ENCODE measurements around the gene GATA3. TPM values are rescaled to one million over a fixed set of nuclear protein-coding genes. Genes with fewer than 3 reads are reported as not detected.

GATA3 gene
- total and polyA plus RNA-seq, 5 donors, result 0.76 to 1.7 (median 1.0) TPM

DNA sequence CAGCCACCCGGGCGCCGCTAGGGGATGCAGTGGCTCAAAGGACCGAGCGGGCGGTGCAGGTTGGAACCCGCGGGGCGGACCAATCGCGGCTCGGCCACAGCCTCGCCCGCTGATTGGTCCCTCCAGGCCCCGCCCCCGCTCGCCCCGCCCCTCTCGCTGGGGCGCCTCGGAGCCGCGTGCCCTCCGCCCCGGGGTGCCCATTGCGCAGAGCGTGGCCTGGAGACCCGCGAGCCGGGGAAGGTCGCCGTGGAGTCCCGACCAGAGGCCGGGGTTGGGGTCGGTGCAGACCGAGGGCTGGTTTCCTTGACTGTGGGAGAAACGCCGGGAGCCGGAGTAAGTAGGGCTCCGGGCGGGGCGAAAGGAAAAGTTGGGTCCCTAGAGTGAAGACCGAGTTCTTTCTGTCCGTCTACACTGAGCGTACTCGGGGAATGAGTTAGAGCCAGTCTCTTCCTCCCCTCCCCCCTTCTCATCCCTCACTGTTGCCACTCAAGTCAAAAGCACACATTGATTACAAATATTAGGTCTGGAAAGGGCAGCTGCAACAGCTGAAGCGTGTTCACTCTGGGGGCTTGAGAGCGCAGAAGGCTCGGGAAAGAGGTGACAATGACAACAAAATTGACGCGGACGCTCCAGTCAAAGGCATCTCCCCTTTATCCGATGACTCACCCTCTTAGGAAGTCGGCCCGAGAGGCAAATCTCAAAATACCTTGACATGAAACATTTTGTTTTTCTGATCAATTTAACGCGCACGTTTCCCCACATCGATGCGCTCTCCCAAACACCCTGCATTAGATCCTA is 843 bp upstream of the GATA3 start:
- H3K27ac ChIP-seq (ENCODE audit: low read length), result peak overlapping the region; percentile 41
- ATAC-seq (peak; percentile 91 to 94), DNase-seq (peak; percentile 89 to 94 (median 94))
- intact Hi-C loops (cut with DNase I), result no loop called here
- WGBS, result under 1% methylated on average over 60 of the region's 60 CpGs
- peak overlapping the region; percentile 83 for H3K4me3 ChIP-seq (ENCODE audit: low read length)
- H3K4me1 ChIP-seq (ENCODE audit: control insufficient read depth, insufficient read depth, low read length), result peaks cover 6% of the 10 kb centered on the region
- H3K27me3 ChIP-seq (ENCODE audit: control insufficient read depth, insufficient read depth), result no peaks in the 10 kb centered on the region
- H3K9me3 ChIP-seq (ENCODE audit: control insufficient read depth, low read length), result no peaks in the 10 kb centered on the region

DNA sequence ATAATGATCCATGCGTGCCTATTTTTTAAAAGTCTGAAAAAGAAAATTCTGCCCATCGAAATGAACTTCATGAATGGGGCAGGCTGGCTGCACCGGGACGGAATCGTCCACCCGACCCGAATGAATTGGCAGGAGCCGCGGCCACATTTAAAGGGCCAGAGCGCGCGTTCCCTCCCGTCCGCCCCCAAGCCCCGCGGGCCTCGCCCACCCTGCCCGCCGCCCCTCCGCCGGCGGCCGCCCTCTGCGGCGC is 319 bp upstream of the GATA3 start:
- peak in 1 of 3 donors; percentile 42 for DNase-seq
- peaks cover 6% of the 10 kb centered on the region for H3K4me1 ChIP-seq (ENCODE audit: control insufficient read depth, insufficient read depth, low read length)
- no peaks in the 10 kb centered on the region for H3K27me3 ChIP-seq (ENCODE audit: control insufficient read depth, insufficient read depth)
- no peak overlapping the region for H3K27ac ChIP-seq (ENCODE audit: low read length)
- WGBS, result under 1% methylated on average over 25 of the region's 25 CpGs
- H3K4me3 ChIP-seq (ENCODE audit: low read length), result peak overlapping the region; percentile 83
- H3K9me3 ChIP-seq (ENCODE audit: control insufficient read depth, low read length), result no peaks in the 10 kb centered on the region
- ATAC-seq, result peak; percentile 22 to 42
- intact Hi-C loops (cut with DNase I), result no loop called here

DNA sequence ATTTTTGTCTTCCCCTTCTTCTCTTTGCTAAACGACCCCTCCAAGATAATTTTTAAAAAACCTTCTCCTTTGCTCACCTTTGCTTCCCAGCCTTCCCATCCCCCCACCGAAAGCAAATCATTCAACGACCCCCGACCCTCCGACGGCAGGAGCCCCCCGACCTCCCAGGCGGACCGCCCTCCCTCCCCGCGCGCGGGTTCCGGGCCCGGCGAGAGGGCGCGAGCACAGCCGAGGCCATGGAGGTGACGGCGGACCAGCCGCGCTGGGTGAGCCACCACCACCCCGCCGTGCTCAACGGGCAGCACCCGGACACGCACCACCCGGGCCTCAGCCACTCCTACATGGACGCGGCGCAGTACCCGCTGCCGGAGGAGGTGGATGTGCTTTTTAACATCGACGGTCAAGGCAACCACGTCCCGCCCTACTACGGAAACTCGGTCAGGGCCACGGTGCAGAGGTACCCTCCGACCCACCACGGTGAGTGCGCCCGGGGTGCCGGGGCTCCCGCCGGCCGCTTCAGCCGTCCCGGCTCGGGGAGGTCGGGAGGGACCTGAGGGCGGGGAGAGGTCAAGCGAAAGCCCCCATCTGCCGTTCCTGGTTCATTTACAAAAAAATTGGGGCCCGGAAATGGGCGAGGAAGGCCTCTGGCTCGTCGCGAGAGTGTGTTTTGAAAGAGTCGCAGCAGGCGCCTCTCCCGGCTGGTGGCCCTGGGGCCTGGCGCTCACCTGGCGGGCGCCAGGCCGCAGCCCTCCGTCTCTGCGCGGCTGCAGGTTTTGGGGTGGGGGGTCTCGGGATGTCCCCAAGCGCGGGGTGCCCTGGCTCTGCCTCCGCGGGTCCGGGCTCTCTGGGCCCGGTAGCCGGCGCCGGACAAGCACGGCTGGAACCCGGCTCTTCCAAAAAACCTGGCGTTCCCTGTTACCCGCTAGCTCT is 1.2 kb downstream of the GATA3 start:
- DNase-seq (peak in 2 of 3 donors; percentile 61 to 69), ATAC-seq (peak in 1 of 2 donors; percentile 18)
- H3K9me3 ChIP-seq (ENCODE audit: control insufficient read depth, low read length), result no peaks in the 10 kb centered on the region
- intact Hi-C loops (cut with DNase I), result no loop called here
- no peaks in the 10 kb centered on the region for H3K27me3 ChIP-seq (ENCODE audit: control insufficient read depth, insufficient read depth)
- peaks cover 4% of the 10 kb centered on the region for H3K4me1 ChIP-seq (ENCODE audit: control insufficient read depth, insufficient read depth, low read length)
- 21% methylated on average over 85 of the region's 85 CpGs for WGBS
- H3K27ac ChIP-seq (ENCODE audit: low read length), result peak overlapping the region; percentile 37
- peak overlapping the region; percentile 83 for H3K4me3 ChIP-seq (ENCODE audit: low read length)

DNA sequence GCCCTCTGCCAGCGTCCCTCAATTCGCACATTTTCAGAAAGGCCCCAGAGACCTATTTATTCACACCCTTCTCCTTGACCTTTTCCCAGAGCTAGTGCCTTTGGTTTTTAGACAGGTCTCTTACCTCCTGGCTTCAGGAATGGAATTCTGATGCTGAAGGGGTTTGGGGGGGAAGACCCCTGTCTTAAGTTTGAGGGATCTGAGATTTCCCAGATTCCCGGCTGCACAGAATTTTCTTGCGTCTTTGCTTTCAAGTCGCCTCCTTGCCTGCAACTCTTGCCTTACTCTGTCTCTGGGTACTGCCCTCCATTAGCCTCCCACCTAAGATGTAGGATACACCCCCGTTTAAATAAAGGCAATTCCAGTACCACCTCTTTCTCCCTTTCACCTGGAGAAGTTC is 1.9 kb downstream of the GATA3 start:
- WGBS, result 49% methylated on average over 6 of the region's 6 CpGs
- no peak for ATAC-seq
- intact Hi-C loops (cut with DNase I), result no loop called here
- DNase-seq, result no peak
- H3K27me3 ChIP-seq (ENCODE audit: control insufficient read depth, insufficient read depth), result no peaks in the 10 kb centered on the region
- peak overlapping the region; percentile 83 for H3K4me3 ChIP-seq (ENCODE audit: low read length)
- peaks cover under 1% of the 10 kb centered on the region for H3K4me1 ChIP-seq (ENCODE audit: control insufficient read depth, insufficient read depth, low read length)
- no peak overlapping the region for H3K27ac ChIP-seq (ENCODE audit: low read length)
- no peaks in the 10 kb centered on the region for H3K9me3 ChIP-seq (ENCODE audit: control insufficient read depth, low read length)

DNA sequence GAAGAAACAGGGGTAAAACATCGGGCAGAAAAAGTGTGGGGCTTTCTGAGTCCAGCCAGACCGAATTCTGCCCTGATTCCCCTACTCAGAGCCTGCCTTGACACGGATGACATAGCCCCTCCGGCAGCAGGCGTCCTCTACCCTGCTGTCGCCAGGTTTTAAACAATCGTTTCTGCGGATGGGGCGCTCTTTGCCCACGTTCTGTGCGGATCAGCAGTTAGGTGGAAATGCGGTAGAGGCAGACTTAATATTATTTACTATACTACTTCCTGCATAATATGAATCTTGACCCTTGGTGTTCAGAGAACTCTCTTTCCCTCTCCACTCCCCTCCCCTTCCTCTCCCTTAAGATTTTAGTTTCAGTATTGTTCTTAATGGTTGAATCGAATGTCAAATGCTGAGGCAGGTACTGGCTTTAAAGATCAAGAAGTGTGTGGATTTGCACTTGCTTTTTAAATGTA is 2.4 kb downstream of the GATA3 start:
- WGBS, result 51% methylated on average over 13 of the region's 13 CpGs
- DNase-seq (peak in 1 of 3 donors; percentile 52), ATAC-seq (no peak)
- intact Hi-C loops (cut with DNase I), result no loop called here
- Histone ChIP-seq H3K4me3 (ENCODE audit: low read length) (peak overlapping the region; percentile 83), H3K9me3 (ENCODE audit: control insufficient read depth, low read length) (no peaks in the 10 kb centered on the region), H3K4me1 (ENCODE audit: control insufficient read depth, insufficient read depth, low read length) (no peaks in the 10 kb centered on the region), H3K27me3 (ENCODE audit: control insufficient read depth, insufficient read depth) (no peaks in the 10 kb centered on the region), H3K27ac (ENCODE audit: low read length) (peak overlapping the region; percentile 47)

DNA sequence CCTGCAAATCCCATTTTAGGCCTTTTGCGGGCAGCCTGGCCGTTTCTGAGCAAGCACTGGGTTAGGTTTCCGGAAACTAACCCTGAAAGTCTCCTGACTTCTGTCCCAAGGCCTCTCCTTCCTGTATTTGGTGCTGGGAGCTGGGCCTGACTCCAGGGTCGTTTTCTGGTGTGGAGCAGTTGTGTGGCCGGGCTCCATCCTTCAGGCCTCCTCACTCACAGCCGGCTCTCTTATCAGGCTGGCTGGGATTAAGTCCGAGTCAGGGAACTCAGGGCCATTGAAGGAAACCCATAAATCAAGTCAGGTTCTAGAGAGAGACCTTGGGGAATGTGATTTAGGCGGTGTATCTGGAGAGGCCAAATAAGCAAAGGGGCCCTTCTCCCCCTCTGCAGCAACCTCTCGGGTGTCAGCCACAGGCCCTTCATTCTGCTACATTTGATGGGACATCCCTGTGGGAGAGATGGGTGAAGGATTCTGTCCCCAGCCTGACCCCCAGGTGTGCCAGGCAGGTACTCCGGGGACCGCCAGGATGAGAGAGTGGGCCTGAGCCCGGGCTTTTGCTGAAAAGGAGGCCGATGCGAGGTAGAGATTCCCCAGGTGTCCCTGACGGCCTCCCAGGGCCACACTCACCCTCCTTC is 3.3 kb downstream of the GATA3 start:
- 57% methylated on average over 15 of the region's 15 CpGs for WGBS
- peak overlapping the region; percentile 83 for H3K4me3 ChIP-seq (ENCODE audit: low read length)
- DNase-seq (peak in 1 of 3 donors; percentile 38), ATAC-seq (no peak)
- no peaks in the 10 kb centered on the region for H3K27me3 ChIP-seq (ENCODE audit: control insufficient read depth, insufficient read depth)
- H3K4me1 ChIP-seq (ENCODE audit: control insufficient read depth, insufficient read depth, low read length), result no peaks in the 10 kb centered on the region
- intact Hi-C loops (cut with DNase I), result no loop called here
- H3K9me3 ChIP-seq (ENCODE audit: control insufficient read depth, low read length), result no peaks in the 10 kb centered on the region
- H3K27ac ChIP-seq (ENCODE audit: low read length), result no peak overlapping the region

DNA sequence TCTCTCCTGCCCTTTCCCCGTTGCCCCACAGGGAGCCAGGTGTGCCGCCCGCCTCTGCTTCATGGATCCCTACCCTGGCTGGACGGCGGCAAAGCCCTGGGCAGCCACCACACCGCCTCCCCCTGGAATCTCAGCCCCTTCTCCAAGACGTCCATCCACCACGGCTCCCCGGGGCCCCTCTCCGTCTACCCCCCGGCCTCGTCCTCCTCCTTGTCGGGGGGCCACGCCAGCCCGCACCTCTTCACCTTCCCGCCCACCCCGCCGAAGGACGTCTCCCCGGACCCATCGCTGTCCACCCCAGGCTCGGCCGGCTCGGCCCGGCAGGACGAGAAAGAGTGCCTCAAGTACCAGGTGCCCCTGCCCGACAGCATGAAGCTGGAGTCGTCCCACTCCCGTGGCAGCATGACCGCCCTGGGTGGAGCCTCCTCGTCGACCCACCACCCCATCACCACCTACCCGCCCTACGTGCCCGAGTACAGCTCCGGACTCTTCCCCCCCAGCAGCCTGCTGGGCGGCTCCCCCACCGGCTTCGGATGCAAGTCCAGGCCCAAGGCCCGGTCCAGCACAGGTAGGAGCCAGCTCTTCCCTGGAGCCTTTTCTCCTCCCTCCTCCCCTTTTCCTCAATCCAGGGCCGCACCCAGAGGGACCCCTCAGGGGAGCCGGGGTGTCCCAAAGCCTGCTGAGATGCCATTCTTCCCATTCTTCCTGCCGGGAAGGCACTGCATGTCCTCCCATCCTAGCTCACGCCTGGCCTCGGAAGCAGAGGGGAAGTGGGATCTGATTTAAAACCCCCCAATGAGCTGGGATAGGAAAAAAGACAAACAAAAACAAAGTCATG is 4.0 kb downstream of the GATA3 start:
- no peaks in the 10 kb centered on the region for H3K9me3 ChIP-seq (ENCODE audit: control insufficient read depth, low read length)
- intact Hi-C loops (cut with DNase I), result no loop called here
- DNase-seq, result peak in 1 of 3 donors; percentile 62
- no peak for ATAC-seq
- H3K27me3 ChIP-seq (ENCODE audit: control insufficient read depth, insufficient read depth), result no peaks in the 10 kb centered on the region
- peaks cover 2% of the 10 kb centered on the region for H3K4me1 ChIP-seq (ENCODE audit: control insufficient read depth, insufficient read depth, low read length)
- no peak overlapping the region for H3K4me3 ChIP-seq (ENCODE audit: low read length)
- 73% methylated on average over 45 of the region's 45 CpGs for WGBS
- no peak overlapping the region for H3K27ac ChIP-seq (ENCODE audit: low read length)

DNA sequence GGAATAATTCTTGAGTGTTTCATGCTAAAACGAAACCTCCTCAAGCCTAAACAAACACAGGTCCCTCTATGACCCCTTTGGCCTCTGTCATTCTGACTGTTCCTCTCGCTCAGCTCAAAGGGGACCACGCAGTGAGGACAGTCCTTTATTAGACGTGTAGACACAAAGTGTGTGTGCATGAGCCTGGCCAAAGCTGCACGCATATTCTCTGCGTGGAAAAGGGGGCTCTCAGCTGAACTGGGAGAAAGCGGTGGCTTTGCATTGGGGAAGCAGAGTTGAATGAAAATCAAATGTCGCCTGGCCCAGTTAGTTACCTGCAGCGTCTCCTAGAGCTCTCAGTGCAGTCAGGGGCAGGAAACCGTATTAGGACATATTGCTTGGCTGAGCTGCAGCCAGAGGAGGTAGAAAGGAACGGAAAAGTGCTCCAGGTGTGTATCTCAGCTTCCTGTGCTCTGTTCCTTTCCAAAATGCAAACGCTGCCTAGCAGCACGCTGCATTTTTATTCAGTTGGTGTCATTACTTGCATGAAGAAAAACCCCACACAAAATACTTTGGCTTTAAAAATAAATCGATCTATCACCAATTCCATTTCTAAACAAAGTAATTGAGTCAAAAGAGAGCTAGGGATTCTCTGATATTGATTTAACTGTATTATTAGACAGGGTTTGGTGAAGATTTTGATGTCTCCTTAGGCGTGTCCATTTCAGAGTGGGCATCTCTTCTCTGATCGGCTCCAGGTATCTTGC is 4.9 kb downstream of the GATA3 start:
- Histone ChIP-seq H3K4me3 (ENCODE audit: low read length) (no peak overlapping the region), H3K9me3 (ENCODE audit: control insufficient read depth, low read length) (no peaks in the 10 kb centered on the region), H3K27ac (ENCODE audit: low read length) (no peak overlapping the region), H3K27me3 (ENCODE audit: control insufficient read depth, insufficient read depth) (no peaks in the 10 kb centered on the region), H3K4me1 (ENCODE audit: control insufficient read depth, insufficient read depth, low read length) (peaks cover 2% of the 10 kb centered on the region)
- DNase-seq (no peak), ATAC-seq (no peak)
- intact Hi-C loops (cut with DNase I), result no loop called here
- 63% methylated on average over 16 of the region's 16 CpGs for WGBS

DNA sequence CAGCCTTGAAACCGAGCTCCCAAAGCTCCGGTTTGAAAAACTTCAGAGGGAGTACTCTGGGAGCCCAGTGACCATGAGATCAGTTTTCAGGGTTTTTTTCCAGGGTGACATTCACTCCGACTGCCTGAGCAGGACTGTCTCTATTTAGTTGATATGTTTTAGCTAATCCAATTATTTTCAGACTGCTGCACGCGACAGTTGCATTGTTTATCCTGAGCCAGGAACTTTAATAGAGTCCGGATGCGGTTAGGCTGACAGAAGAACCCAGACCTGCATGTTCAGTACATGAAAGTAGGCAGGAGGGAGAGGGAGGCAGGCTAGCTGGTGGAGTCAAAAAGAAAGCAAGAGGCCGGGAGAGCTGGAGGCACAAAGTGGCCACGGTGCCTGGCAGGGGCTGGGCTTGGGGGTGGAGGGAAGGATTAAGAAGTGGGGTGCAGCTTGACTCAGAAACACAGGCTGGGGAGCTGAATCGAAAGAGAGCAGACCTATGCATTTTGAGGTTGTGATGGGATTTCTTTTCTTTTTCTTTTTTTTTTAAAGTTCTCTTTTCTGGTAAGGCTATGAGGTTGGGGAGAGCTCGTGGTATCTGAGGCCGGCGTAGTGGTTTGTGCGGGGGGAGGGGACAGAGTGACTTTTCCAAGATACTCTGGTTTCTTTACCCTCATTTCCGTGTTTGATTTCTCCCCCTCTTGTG is 5.7 kb downstream of the GATA3 start:
- Histone ChIP-seq H3K27me3 (ENCODE audit: control insufficient read depth, insufficient read depth) (no peaks in the 10 kb centered on the region), H3K4me3 (ENCODE audit: low read length) (no peak overlapping the region), H3K9me3 (ENCODE audit: control insufficient read depth, low read length) (no peaks in the 10 kb centered on the region), H3K27ac (ENCODE audit: low read length) (no peak overlapping the region), H3K4me1 (ENCODE audit: control insufficient read depth, insufficient read depth, low read length) (peaks cover 2% of the 10 kb centered on the region)
- intact Hi-C loops (cut with DNase I), result no loop called here
- no peak for ATAC-seq
- no peak for DNase-seq
- WGBS, result 42% methylated on average over 15 of the region's 15 CpGs

Measured in right cardiac atrium (tissue), 5 donors.